Measurements from ENCODE around the gene ZNF431.

Gene ZNF431

GRCh38 chr19:21151460-21151859 is 9.6 kb downstream of the ZNF431 start:
- Histone ChIP-seq H3K18ac (ENCODE audit: low read length) (no peak overlapping the region), H3K4me3 (ENCODE audit: low read depth, low read length) (no peak overlapping the region), H2BK12ac (ENCODE audit: low read length) (no peak overlapping the region), H3K79me1 (ENCODE audit: low read length) (no peaks in the 10 kb centered on the region), H3K36me3 (ENCODE audit: control insufficient read depth in 1 of 2, insufficient read depth in 2 of 2, low read length in 2 of 2) (peaks cover 23 to 36% of the 10 kb centered on the region in 2 experiments), H3K9ac (ENCODE audit: low read length) (no peak overlapping the region), H3K27ac (ENCODE audit: low read depth, low read length) (no peak overlapping the region), H3K9me3 (ENCODE audit: insufficient read depth, low read depth, low read length) (peaks cover 3% of the 10 kb centered on the region), H2AK5ac (ENCODE audit: low read length) (no peak overlapping the region), H4K8ac (ENCODE audit: low read depth, low read length) (no peak overlapping the region), H3K23ac (ENCODE audit: low read length) (no peak overlapping the region), H3K4me2 (ENCODE audit: low read length) (no peak overlapping the region), H2BK120ac (ENCODE audit: insufficient read depth, low read length, poor library complexity) (no peak overlapping the region), H2AFZ (ENCODE audit: insufficient read depth, low read length, poor library complexity) (no peak overlapping the region), H4K91ac (ENCODE audit: low read depth, low read length) (no peak overlapping the region), H3K4ac (ENCODE audit: low read depth, low read length) (no peak overlapping the region), H3K79me2 (ENCODE audit: control insufficient read depth, insufficient read depth, low read length, poor library complexity) (peaks cover 7% of the 10 kb centered on the region), H3K27me3 (ENCODE audit: insufficient read depth, low read length) (no peaks in the 10 kb centered on the region), H3K4me1 (ENCODE audit: control insufficient read depth in 1 of 2, insufficient read depth in 2 of 2, low read length in 2 of 2) (peaks cover 0 to 5% of the 10 kb centered on the region in 2 experiments), H3K14ac (ENCODE audit: low read length) (no peak overlapping the region), H4K12ac (ENCODE audit: low read depth, low read length) (no peak overlapping the region), H2BK5ac (ENCODE audit: low read depth, low read length, poor library complexity) (no peak overlapping the region)
- WGBS (ENCODE audit: extremely low coverage, insufficient coverage, insufficient read length), result no CpG with 5 or more reads among the region's 1 CpG
- no peak for DNase-seq

- Histone ChIP-seq H4K8ac (ENCODE audit: low read depth, low read length) (no peak overlapping the region), H3K9ac (ENCODE audit: low read length) (no peak overlapping the region), H4K91ac (ENCODE audit: low read depth, low read length) (no peak overlapping the region), H3K4me3 (ENCODE audit: low read depth, low read length) (no peak overlapping the region), H3K79me2 (ENCODE audit: control insufficient read depth, insufficient read depth, low read length, poor library complexity) (peaks cover 9% of the 10 kb centered on the region), H3K23ac (ENCODE audit: low read length) (no peak overlapping the region), H2AK5ac (ENCODE audit: low read length) (no peak overlapping the region), H3K9me3 (ENCODE audit: insufficient read depth, low read depth, low read length) (no peaks in the 10 kb centered on the region), H3K4ac (ENCODE audit: low read depth, low read length) (peak overlapping the region; percentile 47), H3K4me1 (ENCODE audit: control insufficient read depth in 1 of 2, insufficient read depth in 2 of 2, low read length in 2 of 2) (peaks cover 0 to 3% of the 10 kb centered on the region in 2 experiments), H2BK12ac (ENCODE audit: low read length) (no peak overlapping the region), H4K12ac (ENCODE audit: low read depth, low read length) (no peak overlapping the region), H3K4me2 (ENCODE audit: low read length) (no peak overlapping the region), H3K27ac (ENCODE audit: low read depth, low read length) (no peak overlapping the region), H3K79me1 (ENCODE audit: low read length) (no peaks in the 10 kb centered on the region), H3K14ac (ENCODE audit: low read length) (no peak overlapping the region), H2BK5ac (ENCODE audit: low read depth, low read length, poor library complexity) (no peak overlapping the region), H2AFZ (ENCODE audit: insufficient read depth, low read length, poor library complexity) (no peak overlapping the region), H2BK120ac (ENCODE audit: insufficient read depth, low read length, poor library complexity) (no peak overlapping the region), H3K36me3 (ENCODE audit: control insufficient read depth in 1 of 2, insufficient read depth in 2 of 2, low read length in 2 of 2) (peaks cover 22 to 25% of the 10 kb centered on the region in 2 experiments), H3K18ac (ENCODE audit: low read length) (no peak overlapping the region), H3K27me3 (ENCODE audit: insufficient read depth, low read length) (no peaks in the 10 kb centered on the region)
- WGBS (ENCODE audit: extremely low coverage, insufficient coverage, insufficient read length), result no CpG with 5 or more reads among the region's 1 CpG
- peak in 1 of 2 donors; percentile 5 for DNase-seq
Observed at GRCh38 chr19:21158523-21159135, 16.8 kb downstream of the ZNF431 start.

- Histone ChIP-seq H3K79me1 (ENCODE audit: low read length) (peaks cover 2% of the 10 kb centered on the region), H4K8ac (ENCODE audit: low read depth, low read length) (no peak overlapping the region), H3K4me1 (ENCODE audit: control insufficient read depth in 1 of 2, insufficient read depth in 2 of 2, low read length in 2 of 2) (peaks cover 0 to 3% of the 10 kb centered on the region in 2 experiments), H3K27me3 (ENCODE audit: insufficient read depth, low read length) (no peaks in the 10 kb centered on the region), H2BK5ac (ENCODE audit: low read depth, low read length, poor library complexity) (no peak overlapping the region), H3K36me3 (ENCODE audit: control insufficient read depth in 1 of 2, insufficient read depth in 2 of 2, low read length in 2 of 2) (peaks cover 30 to 35% of the 10 kb centered on the region in 2 experiments), H3K23ac (ENCODE audit: low read length) (no peak overlapping the region), H2AK5ac (ENCODE audit: low read length) (no peak overlapping the region), H3K4me3 (ENCODE audit: low read depth, low read length) (no peak overlapping the region), H2BK120ac (ENCODE audit: insufficient read depth, low read length, poor library complexity) (no peak overlapping the region), H3K79me2 (ENCODE audit: control insufficient read depth, insufficient read depth, low read length, poor library complexity) (no peaks in the 10 kb centered on the region), H3K4ac (ENCODE audit: low read depth, low read length) (no peak overlapping the region), H2BK12ac (ENCODE audit: low read length) (no peak overlapping the region), H2AFZ (ENCODE audit: insufficient read depth, low read length, poor library complexity) (no peak overlapping the region), H3K9me3 (ENCODE audit: insufficient read depth, low read depth, low read length) (no peaks in the 10 kb centered on the region), H3K4me2 (ENCODE audit: low read length) (no peak overlapping the region), H4K12ac (ENCODE audit: low read depth, low read length) (no peak overlapping the region), H3K27ac (ENCODE audit: low read depth, low read length) (no peak overlapping the region), H3K18ac (ENCODE audit: low read length) (no peak overlapping the region), H3K9ac (ENCODE audit: low read length) (no peak overlapping the region), H3K14ac (ENCODE audit: low read length) (no peak overlapping the region), H4K91ac (ENCODE audit: low read depth, low read length) (no peak overlapping the region)
- DNase-seq, result no peak
- WGBS (ENCODE audit: extremely low coverage, insufficient coverage, insufficient read length), result no CpG with 5 or more reads among the region's 5 CpGs
Observed at GRCh38 chr19:21164541-21164940, 22.7 kb downstream of the ZNF431 start.

- Histone ChIP-seq H3K27ac (ENCODE audit: low read depth, low read length) (no peak overlapping the region), H3K14ac (ENCODE audit: low read length) (no peak overlapping the region), H3K4ac (ENCODE audit: low read depth, low read length) (no peak overlapping the region), H3K27me3 (ENCODE audit: insufficient read depth, low read length) (no peaks in the 10 kb centered on the region), H2BK5ac (ENCODE audit: low read depth, low read length, poor library complexity) (no peak overlapping the region), H4K12ac (ENCODE audit: low read depth, low read length) (no peak overlapping the region), H3K79me1 (ENCODE audit: low read length) (peaks cover 2% of the 10 kb centered on the region), H4K91ac (ENCODE audit: low read depth, low read length) (no peak overlapping the region), H2AFZ (ENCODE audit: insufficient read depth, low read length, poor library complexity) (no peak overlapping the region), H3K79me2 (ENCODE audit: control insufficient read depth, insufficient read depth, low read length, poor library complexity) (no peaks in the 10 kb centered on the region), H3K4me1 (ENCODE audit: control insufficient read depth in 1 of 2, insufficient read depth in 2 of 2, low read length in 2 of 2) (peaks cover 0 to 3% of the 10 kb centered on the region in 2 experiments), H3K9ac (ENCODE audit: low read length) (no peak overlapping the region), H3K18ac (ENCODE audit: low read length) (no peak overlapping the region), H3K36me3 (ENCODE audit: control insufficient read depth in 1 of 2, insufficient read depth in 2 of 2, low read length in 2 of 2) (peaks cover 30 to 40% of the 10 kb centered on the region in 2 experiments), H2BK120ac (ENCODE audit: insufficient read depth, low read length, poor library complexity) (no peak overlapping the region), H3K4me3 (ENCODE audit: low read depth, low read length) (no peak overlapping the region), H3K4me2 (ENCODE audit: low read length) (no peak overlapping the region), H2BK12ac (ENCODE audit: low read length) (no peak overlapping the region), H3K9me3 (ENCODE audit: insufficient read depth, low read depth, low read length) (no peaks in the 10 kb centered on the region), H3K23ac (ENCODE audit: low read length) (no peak overlapping the region), H4K8ac (ENCODE audit: low read depth, low read length) (no peak overlapping the region), H2AK5ac (ENCODE audit: low read length) (no peak overlapping the region)
- DNase-seq, result peak; percentile 6 to 63
- no CpG with 5 or more reads among the region's 2 CpGs for WGBS (ENCODE audit: extremely low coverage, insufficient coverage, insufficient read length)
Observed at GRCh38 chr19:21166436-21166835, 24.6 kb downstream of the ZNF431 start.
